DMS53 treated with DMSO at 0.1 percent for 48 hours (cell line): Measurements from ENCODE around the gene APEH.
"Not testable (repeated sequence)": the region's sequence is repeated elsewhere in the genome, so short reads cannot be mapped to it uniquely, and the experiment has no call there.

ENCODE experiments used
- DNase-seq: peaks from one replicate; lab custom pipeline; 2025; ENCODE audit not compliant: unreplicated experiment; lab: John Stamatoyannopoulos, UW

APEH gene

GRCh38 chr3:49667701-49668413 lies 6.3 kb upstream of the APEH start:
- no peak for DNase-seq

- DNase-seq = no peak
Measured at GRCh38 chr3:49668414-49668797, 5.7 kb upstream of the APEH start.

- DNase-seq = no peak
Measured at GRCh38 chr3:49668861-49669260, 5.3 kb upstream of the APEH start.

GRCh38 chr3:49669352-49669751 lies 4.8 kb upstream of the APEH start:
- DNase-seq = no peak

- DNase-seq = no peak
Measured at GRCh38 chr3:49670940-49671290, 3.2 kb upstream of the APEH start.

GRCh38 chr3:49671291-49672288 lies 2.6 kb upstream of the APEH start:
- DNase-seq = no peak

- no peak for DNase-seq
Measured at GRCh38 chr3:49673121-49673714, 933 bp upstream of the APEH start.

GRCh38 chr3:49674497-49674983 lies 389 bp downstream of the APEH start:
- DNase-seq = no peak

- no peak for DNase-seq
Measured at GRCh38 chr3:49675912-49676311, 1.8 kb downstream of the APEH start.

GRCh38 chr3:49680493-49681231 lies 6.5 kb downstream of the APEH start:
- DNase-seq = no peak

- no peak for DNase-seq
Measured at GRCh38 chr3:49681232-49681522, 7.0 kb downstream of the APEH start.

GRCh38 chr3:49681543-49681942 lies 7.4 kb downstream of the APEH start:
- no peak for DNase-seq

GRCh38 chr3:49683162-49683561 lies 9.0 kb downstream of the APEH start:
- DNase-seq = no peak

GRCh38 chr3:49684453-49684852 lies 10.3 kb downstream of the APEH start:
- DNase-seq = not testable (repeated sequence)

GRCh38 chr3:49685103-49685502 lies 11.0 kb downstream of the APEH start:
- DNase-seq = not testable (repeated sequence)

- DNase-seq = not testable (repeated sequence)
Measured at GRCh38 chr3:49685846-49686245, 11.7 kb downstream of the APEH start.

GRCh38 chr3:49686346-49686745 lies 12.2 kb downstream of the APEH start:
- DNase-seq = not testable (repeated sequence)

- not testable (repeated sequence) for DNase-seq
Measured at GRCh38 chr3:49686769-49687423, 12.7 kb downstream of the APEH start.

GRCh38 chr3:49687424-49687795 lies 13.3 kb downstream of the APEH start:
- not testable (repeated sequence) for DNase-seq

GRCh38 chr3:49688338-49689045 lies 14.3 kb downstream of the APEH start:
- not testable (repeated sequence) for DNase-seq
